ENCODE results near the gene AOPEP.

DNA sequence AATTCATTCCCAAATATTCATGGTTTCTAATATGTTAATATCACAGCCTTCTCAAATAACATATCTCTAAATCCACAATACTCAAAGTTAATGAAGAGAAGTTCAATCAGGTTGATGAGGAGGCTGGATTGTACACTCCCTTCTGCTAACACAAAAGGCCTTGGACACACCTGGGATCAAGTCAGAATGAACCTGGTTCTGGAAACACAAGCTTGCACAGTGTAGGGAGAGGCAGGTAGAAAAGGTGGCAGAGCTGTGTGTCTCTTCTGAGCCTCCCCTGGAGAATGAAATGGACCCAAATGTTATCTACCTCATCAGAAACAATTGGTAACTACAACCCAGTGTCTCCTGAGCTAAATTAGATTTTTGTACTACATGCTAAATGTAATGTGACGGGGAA is 46.5 kb upstream of the AOPEP start:
- TF ChIP-seq, protein P1, sequence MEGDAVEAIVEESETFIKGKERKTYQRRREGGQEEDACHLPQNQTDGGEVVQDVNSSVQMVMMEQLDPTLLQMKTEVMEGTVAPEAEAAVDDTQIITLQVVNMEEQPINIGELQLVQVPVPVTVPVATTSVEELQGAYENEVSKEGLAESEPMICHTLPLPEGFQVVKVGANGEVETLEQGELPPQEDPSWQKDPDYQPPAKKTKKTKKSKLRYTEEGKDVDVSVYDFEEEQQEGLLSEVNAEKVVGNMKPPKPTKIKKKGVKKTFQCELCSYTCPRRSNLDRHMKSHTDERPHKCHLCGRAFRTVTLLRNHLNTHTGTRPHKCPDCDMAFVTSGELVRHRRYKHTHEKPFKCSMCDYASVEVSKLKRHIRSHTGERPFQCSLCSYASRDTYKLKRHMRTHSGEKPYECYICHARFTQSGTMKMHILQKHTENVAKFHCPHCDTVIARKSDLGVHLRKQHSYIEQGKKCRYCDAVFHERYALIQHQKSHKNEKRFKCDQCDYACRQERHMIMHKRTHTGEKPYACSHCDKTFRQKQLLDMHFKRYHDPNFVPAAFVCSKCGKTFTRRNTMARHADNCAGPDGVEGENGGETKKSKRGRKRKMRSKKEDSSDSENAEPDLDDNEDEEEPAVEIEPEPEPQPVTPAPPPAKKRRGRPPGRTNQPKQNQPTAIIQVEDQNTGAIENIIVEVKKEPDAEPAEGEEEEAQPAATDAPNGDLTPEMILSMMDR (IDR thresholded peaks at IDR 0.05) = no peak
- TF ChIP-seq POLR2A (IDR thresholded peaks at IDR 0.05) = no peak
